Caco-2 (cell line): ENCODE results near the gene PTH1R. TPM values are rescaled to one million over a fixed set of nuclear protein-coding genes. Genes with fewer than 3 reads are reported as not detected.
A peak's percentile ranks its signal among the peaks of the same experiment; 100 is the strongest.

Source experiments
- BruUV-seq: library from RNA; stranded (reverse); fragments of 400-500 nt; replicated peaks from 2 replicates; lab custom pipeline; 2021; lab: Mats Ljungman, UMichigan
- CTCF ChIA-PET: fragments of 300-600 bp; sonication (Branson Sonifier 250); formaldehyde crosslinking; loops from one replicate; lab custom pipeline; 2022; ENCODE audit warnings: antibody characterized with exemption; lab: Charles Lee
- POLR2A ChIA-PET: fragments of 300-600 bp; sonication (Branson Sonifier 250); formaldehyde crosslinking; loops from one replicate; lab custom pipeline; 2022; ENCODE audit warnings: antibody characterized with exemption; lab: Charles Lee
- DNase-seq, 2 experiments: peaks; one replicate each; pipeline versions ENCODE4 v3.0.0 to v3.0.0-alpha.2; 2020 to 2022
- H3K27me3 ChIP-seq: replicated peaks from 2 replicates; pipeline ENCODE4 v1.6.0; 2011; ENCODE audit warnings: low read length; ENCODE audit not compliant: control insufficient read depth, insufficient read depth
- H3K36me3 ChIP-seq: 2 replicates; pipeline ENCODE4 v1.5.1; 2011; ENCODE audit warnings: low read length; ENCODE audit not compliant: control insufficient read depth, insufficient read depth
- H3K4me1 ChIP-seq: fragments of 250-450 bp; sonication (Bioruptor Pico); 2 replicates; pipeline ENCODE4 v1.5.1; 2020; ENCODE audit warnings: mild to moderate bottlenecking
- H3K4me3 ChIP-seq: 2 replicates; pipeline ENCODE4 v1.5.1; 2011; ENCODE audit warnings: low read depth, mild to moderate bottlenecking, control low read depth, low read length
- H3K9me3 ChIP-seq: fragments of 250-450 bp; sonication (Bioruptor Pico); 2 replicates; pipeline ENCODE4 v1.5.1; 2020; ENCODE audit warnings: mild to moderate bottlenecking, moderate library complexity
- H3K27ac Mint-ChIP-seq: one replicate; pipeline ENCODE4 v1.8.0; 2022; ENCODE audit warnings: mixed read lengths; ENCODE audit not compliant: unreplicated experiment
- H3K27me3 Mint-ChIP-seq: one replicate; pipeline ENCODE4 v1.8.0; 2022; ENCODE audit warnings: mixed read lengths; ENCODE audit not compliant: insufficient read depth, unreplicated experiment
- H3K36me3 Mint-ChIP-seq: one replicate; pipeline ENCODE4 v1.8.0; 2022; ENCODE audit warnings: mild to moderate bottlenecking, mixed read lengths; ENCODE audit not compliant: insufficient read depth, unreplicated experiment
- H3K4me1 Mint-ChIP-seq: one replicate; pipeline ENCODE4 v1.8.0; 2022; ENCODE audit warnings: low read depth, mixed read lengths; ENCODE audit not compliant: unreplicated experiment
- H3K4me3 Mint-ChIP-seq: one replicate; pipeline ENCODE4 v1.8.0; 2022; ENCODE audit warnings: mild to moderate bottlenecking, moderate library complexity, mixed read lengths; ENCODE audit not compliant: unreplicated experiment
- H3K9me3 Mint-ChIP-seq: one replicate; pipeline ENCODE4 v1.8.0; 2022; ENCODE audit warnings: mixed read lengths; ENCODE audit not compliant: unreplicated experiment
- CTCF ChIP-seq, 2 experiments: fragments of 200-600 bp in 1 of 2; IDR thresholded peaks; 1 replicate in 1 of 2; 2 replicates in 1 of 2; pipeline versions ENCODE4 v1.5.1 to v1.8.0; 2011 to 2022; ENCODE audit warnings: antibody characterized with exemption in 1 of 2, control low read depth in 1 of 2, inconsistent platforms in 1 of 2, low read depth in 1 of 2, low read length in 1 of 2, mild to moderate bottlenecking in 1 of 2, moderate library complexity in 1 of 2; ENCODE audit not compliant: insufficient read depth in 1 of 2, severe bottlenecking in 1 of 2, unreplicated experiment in 1 of 2
- intact Hi-C: fragments of 100-400 bp; cut with micrococcal nuclease; formaldehyde crosslinking; loops from one replicate; pipeline ENCODE4 v1.10.0; 2022; ENCODE audit not compliant: unreplicated experiment
- total RNA-seq: library from RNA; stranded (reverse); gene quantifications from 2 replicates; pipeline ENCODE4 v1.2.3, GENCODE V29; 2022

The PTH1R gene
- total RNA-seq, 1 experiment from 2014 or later = 5.1 TPM

- DNase-seq = peak in 1 of 2 experiments; percentile 33
- peak overlapping the region; percentile 21 for H3K4me3 Mint-ChIP-seq
- H3K9me3 ChIP-seq = no peaks in the 10 kb centered on the region
- H3K27me3 Mint-ChIP-seq = no peaks in the 10 kb centered on the region
- peaks cover 21% of the 10 kb centered on the region for H3K4me1 ChIP-seq
- H3K4me3 ChIP-seq = no peak overlapping the region
- ChIA-PET POLR2A (interaction anchor here (0.5 to 0.6 kb wide), 2 partner anchors 234 to 607 kb away, joined by 3 to 4 read pairs; no protein-coding TSS in a partner anchor), CTCF (interaction anchor here (0.6 to 1.8 kb wide), 3 partner anchors 44 to 455 kb away, joined by 3 to 14 read pairs (median 6); no protein-coding TSS in a partner anchor)
- H3K9me3 Mint-ChIP-seq = no peaks in the 10 kb centered on the region
- no TSS peak for BruUV-seq
- peaks cover 16% of the 10 kb centered on the region for H3K4me1 Mint-ChIP-seq
- no peaks in the 10 kb centered on the region for H3K36me3 ChIP-seq
- no peaks in the 10 kb centered on the region for H3K27me3 ChIP-seq
- H3K36me3 Mint-ChIP-seq = peaks cover 5% of the 10 kb centered on the region
- H3K27ac Mint-ChIP-seq = peak overlapping the region; percentile 70
- intact Hi-C loops = loop anchor here (2.0 kb wide), 1 partner anchor 14 kb away; the partner anchor contains the start of gene MYL3
- peak; percentile 31 to 42 for TF ChIP-seq CTCF (IDR thresholded peaks at IDR 0.05; ENCODE audit: insufficient read depth in 1 of 2, low read depth in 1 of 2, low read length in 1 of 2, severe bottlenecking in 1 of 2, unreplicated experiment in 1 of 2)
Observed at GRCh38 chr3:46848271-46849044, 29.1 kb upstream of the PTH1R start.

GRCh38 chr3:46849045-46849631, 28.4 kb upstream of the PTH1R start:
- Mint-ChIP-seq H3K27ac (peak overlapping the region; percentile 70), H3K4me1 (peaks cover 16% of the 10 kb centered on the region), H3K4me3 (peak overlapping the region; percentile 21), H3K9me3 (no peaks in the 10 kb centered on the region), H3K27me3 (no peaks in the 10 kb centered on the region), H3K36me3 (peaks cover 5% of the 10 kb centered on the region)
- H3K4me1 ChIP-seq = peaks cover 21% of the 10 kb centered on the region
- DNase-seq = peak; percentile 66 to 76
- TF ChIP-seq CTCF (IDR thresholded peaks at IDR 0.05; ENCODE audit: insufficient read depth in 1 of 2, low read depth in 1 of 2, low read length in 1 of 2, severe bottlenecking in 1 of 2, unreplicated experiment in 1 of 2) = no peak
- no peaks in the 10 kb centered on the region for H3K27me3 ChIP-seq
- no TSS peak for BruUV-seq
- POLR2A ChIA-PET = interaction anchor here (0.5 to 0.6 kb wide), 3 partner anchors 128 to 606 kb away, joined by 3 to 4 read pairs (median 3); no protein-coding TSS in a partner anchor
- CTCF ChIA-PET = interaction anchor here (0.6 to 1.8 kb wide), 2 partner anchors 45 to 46 kb away, joined by 3 to 14 read pairs; no protein-coding TSS in a partner anchor
- intact Hi-C loops = loop anchor here (2.0 kb wide), 1 partner anchor 14 kb away; the partner anchor contains the start of gene MYL3
- H3K36me3 ChIP-seq = no peaks in the 10 kb centered on the region
- H3K9me3 ChIP-seq = no peaks in the 10 kb centered on the region
- no peak overlapping the region for H3K4me3 ChIP-seq
